Neutrophil (primary cell): Measurements from ENCODE around the gene CERKL.

ENCODE experiments used
- H3K27ac ChIP-seq: fragments of 200-600 bp; sonication (generic); 2 replicates; pipeline ENCODE4 v1.5.1; 2016; ENCODE audit warnings: mild to moderate bottlenecking, moderate library complexity
- H3K27me3 ChIP-seq: fragments of 200-600 bp; sonication (generic); 2 replicates; pipeline ENCODE4 v1.6.0; 2016; ENCODE audit warnings: mild to moderate bottlenecking
- H3K36me3 ChIP-seq: fragments of 200-600 bp; sonication (generic); 2 replicates; pipeline ENCODE4 v1.5.1; 2017
- H3K4me1 ChIP-seq, 2 experiments: fragments of 200-600 bp in 1 of 2; sonication (generic) in 1 of 2; 1 replicate in 1 of 2; 2 replicates in 1 of 2; pipeline versions ENCODE4 v1.5.1 to v1.6.1; 2013 to 2016; ENCODE audit warnings: low read depth in 1 of 2, low read length in 1 of 2, mild to moderate bottlenecking in 1 of 2, moderate library complexity in 1 of 2; ENCODE audit not compliant: control insufficient read depth in 1 of 2, insufficient read depth in 1 of 2
- H3K4me3 ChIP-seq, 2 experiments: fragments of 200-600 bp in 1 of 2; sonication (generic) in 1 of 2; 1 replicate in 1 of 2; 2 replicates in 1 of 2; pipeline ENCODE4 v1.5.1; 2013 to 2016; ENCODE audit warnings: low read depth in 1 of 2, low read length in 1 of 2, mild to moderate bottlenecking in 1 of 2, moderate library complexity in 1 of 2
- H3K9me3 ChIP-seq: fragments of 200-600 bp; sonication (generic); 2 replicates; pipeline ENCODE4 v1.5.1; 2016
- CTCF ChIP-seq: fragments of 200-600 bp; sonication (generic); IDR thresholded peaks from 2 replicates; pipeline ENCODE4 v1.5.1; 2016; ENCODE audit warnings: antibody characterized with exemption

Gene CERKL

GRCh38 chr2:181683518-181684453, 26.9 kb upstream of the CERKL start:
- Histone ChIP-seq H3K36me3 (no peaks in the 10 kb centered on the region), H3K27me3 (peaks cover 100% of the 10 kb centered on the region), H3K9me3 (no peaks in the 10 kb centered on the region), H3K4me3 (peak overlapping the region in 1 of 2 experiments; percentile 3), H3K27ac (no peak overlapping the region), H3K4me1 (peaks cover 22 to 38% of the 10 kb centered on the region in 2 experiments)
- TF ChIP-seq CTCF: no peak

- Histone ChIP-seq H3K4me1 (peaks cover 22 to 38% of the 10 kb centered on the region in 2 experiments), H3K27me3 (peaks cover 100% of the 10 kb centered on the region), H3K9me3 (no peaks in the 10 kb centered on the region), H3K27ac (no peak overlapping the region), H3K36me3 (no peaks in the 10 kb centered on the region), H3K4me3 (peak overlapping the region in 1 of 2 experiments; percentile 3)
- no peak for TF ChIP-seq CTCF
Measured at GRCh38 chr2:181682795-181683517, 26.1 kb upstream of the CERKL start.

- Histone ChIP-seq H3K4me1 (peaks cover 25 to 38% of the 10 kb centered on the region in 2 experiments), H3K4me3 (no peak overlapping the region), H3K9me3 (no peaks in the 10 kb centered on the region), H3K27ac (no peak overlapping the region), H3K36me3 (no peaks in the 10 kb centered on the region), H3K27me3 (peaks cover 100% of the 10 kb centered on the region)
- no peak for TF ChIP-seq CTCF
Measured at GRCh38 chr2:181682026-181682789, 25.3 kb upstream of the CERKL start.

GRCh38 chr2:181680937-181681811, 24.3 kb upstream of the CERKL start:
- no peaks in the 10 kb centered on the region for H3K9me3 ChIP-seq
- H3K36me3 ChIP-seq: no peaks in the 10 kb centered on the region
- TF ChIP-seq CTCF: no peak
- peaks cover 25 to 38% of the 10 kb centered on the region in 2 experiments for H3K4me1 ChIP-seq
- H3K4me3 ChIP-seq: peak overlapping the region in 1 of 2 experiments; percentile 34
- H3K27ac ChIP-seq: no peak overlapping the region
- H3K27me3 ChIP-seq: peaks cover 100% of the 10 kb centered on the region
